ENCODE data around the gene MORC1.

MORC1 gene

GRCh38 chr3:108936924-108937689 is 180.8 kb downstream of the MORC1 start:
- no peak for DNase-seq

- DNase-seq: no peak
Observed at GRCh38 chr3:108931035-108931434, 186.9 kb downstream of the MORC1 start.

GRCh38 chr3:108918866-108919265 is 199.1 kb downstream of the MORC1 start:
- DNase-seq: no peak

GRCh38 chr3:108914774-108915641 is 202.9 kb downstream of the MORC1 start:
- DNase-seq: peak; percentile 82

- no peak for DNase-seq
Observed at GRCh38 chr3:108909799-108910198, 208.1 kb downstream of the MORC1 start.
